Measurements from ENCODE around the gene TOPORS. TPM values are rescaled to one million over a fixed set of nuclear protein-coding genes. Genes with fewer than 3 reads are reported as not detected.
A peak's percentile ranks its signal among the peaks of the same experiment; 100 is the strongest.
"Not testable (repeated sequence)": the region's sequence is repeated elsewhere in the genome, so short reads cannot be mapped to it uniquely, and the experiment has no call there.

The TOPORS gene
- total RNA-seq, 3 donors from 2014 or later: 20.2 to 35.6 (median 26.5) TPM

- peaks cover 0 to 7% of the 10 kb centered on the region in 2 donors for H3K4me1 ChIP-seq
- no peaks in the 10 kb centered on the region for H3K27me3 ChIP-seq
- peak overlapping the region; percentile 96 to 97 for H3K27ac ChIP-seq
- H3K36me3 ChIP-seq: no peaks in the 10 kb centered on the region
- TF ChIP-seq POLR2AphosphoS5 (IDR thresholded peaks at IDR 0.05): peak; percentile 13 to 64 (median 58)
- peak; percentile 35 for TF ChIP-seq POLR2A (IDR thresholded peaks at IDR 0.05)
- TF ChIP-seq CTCF (IDR thresholded peaks at IDR 0.05): no peak
- intact Hi-C loops (cut with DNase I; ENCODE audit: low total_unique reads): loop anchor here (10.0 kb wide), 1 partner anchor 166 kb away; the partner anchor contains the start of gene ACO1
- H3K4me3 ChIP-seq: peak overlapping the region; percentile 69 to 84 (median 76)
- DNase-seq (ENCODE audit: low spot score in 2 of 2): peak; percentile 89 to 90
- no peaks in the 10 kb centered on the region for H3K9me3 ChIP-seq
Measured at GRCh38 chr9:32550562-32551275, 1.7 kb downstream of the TOPORS start.

GRCh38 chr9:32550150-32550561 lies 2.2 kb downstream of the TOPORS start:
- Histone ChIP-seq H3K4me1 (peaks cover 0 to 7% of the 10 kb centered on the region in 2 donors), H3K27me3 (no peaks in the 10 kb centered on the region), H3K36me3 (no peaks in the 10 kb centered on the region), H3K27ac (peak overlapping the region; percentile 96 to 97), H3K4me3 (peak overlapping the region; percentile 69 to 84 (median 76)), H3K9me3 (no peaks in the 10 kb centered on the region)
- TF ChIP-seq POLR2A (IDR thresholded peaks at IDR 0.05) (no peak), POLR2AphosphoS5 (IDR thresholded peaks at IDR 0.05) (no peak)
- DNase-seq (ENCODE audit: low spot score in 2 of 2): no peak
- intact Hi-C loops (cut with DNase I; ENCODE audit: low total_unique reads): loop anchor here (10.0 kb wide), 1 partner anchor 165 kb away; the partner anchor contains the start of gene ACO1

GRCh38 chr9:32548213-32548612 lies 4.2 kb downstream of the TOPORS start:
- H3K4me3 ChIP-seq; DNase-seq (ENCODE audit: low spot score in 2 of 2); intact Hi-C loops (cut with DNase I; ENCODE audit: low total_unique reads); H3K9me3 ChIP-seq; H3K36me3 ChIP-seq; H3K27ac ChIP-seq; H3K27me3 ChIP-seq; H3K4me1 ChIP-seq: not testable (repeated sequence)

GRCh38 chr9:32545884-32546283 lies 6.5 kb downstream of the TOPORS start:
- TF ChIP-seq POLR2A (IDR thresholded peaks at IDR 0.05) (no peak), CTCF (IDR thresholded peaks at IDR 0.05) (no peak), POLR2AphosphoS5 (IDR thresholded peaks at IDR 0.05) (no peak)
- peaks cover 0 to 7% of the 10 kb centered on the region in 2 donors for H3K4me1 ChIP-seq
- H3K36me3 ChIP-seq: peaks cover 6% of the 10 kb centered on the region
- H3K9me3 ChIP-seq: no peaks in the 10 kb centered on the region
- intact Hi-C loops (cut with DNase I; ENCODE audit: low total_unique reads): no loop called here
- no peaks in the 10 kb centered on the region for H3K27me3 ChIP-seq
- DNase-seq (ENCODE audit: low spot score in 2 of 2): no peak
- no peak overlapping the region for H3K27ac ChIP-seq
- no peak overlapping the region for H3K4me3 ChIP-seq

- H3K4me1 ChIP-seq: no peaks in the 10 kb centered on the region
- H3K9me3 ChIP-seq: no peaks in the 10 kb centered on the region
- no peak for DNase-seq (ENCODE audit: low spot score in 2 of 2)
- H3K27ac ChIP-seq: no peak overlapping the region
- H3K36me3 ChIP-seq: peaks cover 6% of the 10 kb centered on the region
- H3K27me3 ChIP-seq: no peaks in the 10 kb centered on the region
- intact Hi-C loops (cut with DNase I; ENCODE audit: low total_unique reads): no loop called here
- no peak overlapping the region for H3K4me3 ChIP-seq
- no peak for TF ChIP-seq POLR2AphosphoS5 (IDR thresholded peaks at IDR 0.05)
- no peak for TF ChIP-seq CTCF (IDR thresholded peaks at IDR 0.05)
- no peak for TF ChIP-seq POLR2A (IDR thresholded peaks at IDR 0.05)
Measured at GRCh38 chr9:32543047-32543446, 9.3 kb downstream of the TOPORS start.

- H3K9me3 ChIP-seq: no peaks in the 10 kb centered on the region
- DNase-seq (ENCODE audit: low spot score in 2 of 2): no peak
- H3K36me3 ChIP-seq: no peaks in the 10 kb centered on the region
- no peak overlapping the region for H3K27ac ChIP-seq
- H3K27me3 ChIP-seq: no peaks in the 10 kb centered on the region
- H3K4me1 ChIP-seq: no peaks in the 10 kb centered on the region
- H3K4me3 ChIP-seq: no peak overlapping the region
- TF ChIP-seq CTCF (IDR thresholded peaks at IDR 0.05): no peak
- no peak for TF ChIP-seq POLR2A (IDR thresholded peaks at IDR 0.05)
- TF ChIP-seq POLR2AphosphoS5 (IDR thresholded peaks at IDR 0.05): no peak
- intact Hi-C loops (cut with DNase I; ENCODE audit: low total_unique reads): no loop called here
Measured at GRCh38 chr9:32533816-32534215, 18.6 kb downstream of the TOPORS start.

All from breast epithelium (tissue), 4 donors.